GM10847 (cell line): ENCODE data around the gene ACSS2.

Experiments
- POLR2A ChIP-seq: IDR thresholded peaks from 2 replicates; pipeline ENCODE4 v1.6.1; 2011; ENCODE audit not compliant: insufficient read length; ENCODE audit errors: extremely low read depth

ACSS2 gene

GRCh38 chr20:34876406-34877282 lies at the start of gene ACSS2:
ACSS2 (plus strand) TSS chr20:34876612; CDS start chr20:34876646, 34 bp downstream.
- TF ChIP-seq POLR2A = peak; percentile 20

- TF ChIP-seq POLR2A = no peak
Measured at GRCh38 chr20:34829191-34829590, 47.2 kb upstream of the ACSS2 start.

DNA sequence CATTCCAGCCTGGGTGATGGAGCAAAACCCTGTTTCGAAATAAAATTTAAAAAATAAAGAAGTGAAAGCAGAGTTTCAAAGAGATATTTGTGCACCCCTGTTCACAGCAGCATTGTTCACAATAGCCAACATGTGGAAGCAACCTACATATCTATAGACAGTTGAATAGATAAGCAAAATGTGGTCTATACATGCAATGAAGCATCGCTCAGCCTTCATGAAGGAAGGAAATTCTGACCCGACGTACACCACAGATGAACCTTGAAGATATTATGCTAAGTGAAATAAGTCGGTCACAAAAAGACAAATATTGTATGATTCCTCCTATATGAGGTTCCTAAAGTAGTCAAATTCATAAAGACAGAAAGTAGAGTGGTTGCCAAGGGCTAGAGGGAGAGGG lies 44.5 kb upstream of the ACSS2 start:
- no peak for TF ChIP-seq POLR2A

- no peak for TF ChIP-seq POLR2A
Measured at GRCh38 chr20:34834459-34834893, 41.9 kb upstream of the ACSS2 start.

- TF ChIP-seq POLR2A = no peak
Measured at GRCh38 chr20:34842143-34842542, 34.3 kb upstream of the ACSS2 start.

DNA sequence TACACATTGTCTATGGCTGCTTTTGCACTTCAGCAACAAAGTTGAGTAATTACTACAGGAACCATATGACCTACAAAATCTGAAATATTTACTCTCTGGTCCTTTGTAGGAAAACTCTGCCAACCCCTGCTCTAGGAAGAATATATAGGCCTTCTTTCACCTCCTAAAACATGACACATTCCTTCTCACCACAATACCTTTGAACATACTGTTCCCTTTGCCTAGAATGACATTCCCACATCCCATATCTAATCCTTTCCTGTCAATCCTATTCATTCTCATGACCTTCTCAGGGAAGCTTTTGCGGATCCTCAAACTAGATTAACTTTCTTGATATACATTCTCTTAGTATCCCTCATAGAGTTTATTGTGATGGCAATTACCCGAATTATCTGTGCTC lies 33.0 kb upstream of the ACSS2 start:
- TF ChIP-seq POLR2A = no peak

GRCh38 chr20:34848597-34848996 lies 27.8 kb upstream of the ACSS2 start:
- no peak for TF ChIP-seq POLR2A

- no peak for TF ChIP-seq POLR2A
Measured at GRCh38 chr20:34849778-34850177, 26.6 kb upstream of the ACSS2 start.

DNA sequence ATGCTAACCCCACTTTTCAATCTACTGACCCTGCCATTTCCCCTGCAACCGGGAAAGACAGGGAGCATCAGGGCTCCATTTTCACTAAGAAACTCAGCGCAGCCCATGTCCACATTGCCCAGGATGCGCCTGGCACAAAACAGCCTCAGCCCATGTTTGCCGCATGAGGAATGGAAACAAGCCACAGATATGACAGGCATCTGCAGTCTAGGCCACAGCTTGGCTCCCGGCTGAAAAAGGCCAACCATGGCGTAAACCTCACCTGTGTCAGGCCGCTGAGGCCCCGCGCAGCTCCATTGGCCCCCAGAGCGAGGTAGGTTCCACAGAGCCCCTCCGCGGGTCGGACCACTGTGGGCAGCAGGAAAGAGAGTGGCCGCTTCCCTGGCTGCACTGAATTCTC lies 25.4 kb upstream of the ACSS2 start:
- TF ChIP-seq POLR2A = no peak

- TF ChIP-seq POLR2A = no peak
Measured at GRCh38 chr20:34852298-34852697, 24.1 kb upstream of the ACSS2 start.

GRCh38 chr20:34859367-34859766 lies 17.0 kb upstream of the ACSS2 start:
- no peak for TF ChIP-seq POLR2A

DNA sequence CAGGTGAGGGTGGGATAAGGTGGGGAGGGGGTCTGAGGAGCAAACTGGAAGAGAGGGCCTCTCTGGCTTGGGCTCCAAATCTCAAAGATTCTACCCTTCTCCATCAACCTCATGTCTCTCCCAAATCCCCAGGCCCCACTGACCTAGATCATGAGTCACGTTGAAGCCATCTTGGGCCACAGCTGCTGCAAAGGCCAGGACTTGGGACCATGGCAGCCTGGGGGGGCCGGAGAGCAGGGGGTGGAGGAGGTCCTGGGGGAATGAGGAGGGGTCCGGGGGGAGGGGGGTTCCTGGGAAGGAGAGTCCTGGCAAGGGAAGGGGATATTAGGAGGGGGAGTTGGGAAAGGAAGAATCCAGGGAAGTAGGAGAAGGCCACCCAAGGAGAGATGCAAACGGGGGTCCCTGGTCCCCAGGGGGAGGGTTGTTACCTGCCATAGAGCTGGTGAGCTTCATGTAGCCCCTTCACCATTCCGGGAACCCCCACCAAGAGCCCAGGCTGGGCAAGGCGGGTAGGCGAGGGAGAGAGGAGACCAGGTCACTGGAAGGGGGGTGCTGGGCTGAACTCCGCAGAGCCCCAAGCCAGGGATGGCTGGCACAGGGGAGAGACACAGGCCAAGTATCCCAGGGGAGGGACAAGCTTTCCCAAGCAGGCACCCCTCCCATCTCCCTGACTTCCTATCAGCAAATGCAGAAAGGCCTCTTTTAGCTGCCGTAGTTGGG lies 16.4 kb upstream of the ACSS2 start:
- no peak for TF ChIP-seq POLR2A

- no peak for TF ChIP-seq POLR2A
Measured at GRCh38 chr20:34861386-34862084, 14.9 kb upstream of the ACSS2 start.

DNA sequence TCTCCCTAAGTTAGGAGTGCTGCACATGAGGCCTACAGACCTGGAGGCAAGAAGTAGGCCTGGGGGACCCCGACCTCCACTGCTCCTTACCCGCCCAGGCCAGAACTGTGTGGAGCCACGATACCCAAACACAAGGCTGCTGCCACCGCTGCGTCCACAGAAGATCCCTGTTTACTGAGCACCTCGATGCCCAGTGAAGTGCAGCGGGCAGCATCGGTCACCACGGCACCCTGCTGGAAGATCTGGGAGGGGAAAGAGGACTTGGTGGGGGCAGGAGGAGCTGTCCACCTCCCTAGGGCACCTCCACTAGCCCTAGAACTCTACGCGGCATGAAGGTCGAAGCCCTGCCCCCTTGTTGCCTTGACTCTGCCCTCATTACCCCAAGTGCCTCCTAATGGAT lies 13.7 kb upstream of the ACSS2 start:
- TF ChIP-seq POLR2A = no peak

GRCh38 chr20:34863421-34863965 lies 12.9 kb upstream of the ACSS2 start:
- no peak for TF ChIP-seq POLR2A

GRCh38 chr20:34864216-34864615 lies 12.2 kb upstream of the ACSS2 start:
- no peak for TF ChIP-seq POLR2A

GRCh38 chr20:34871320-34871926 lies 5.0 kb upstream of the ACSS2 start:
- TF ChIP-seq POLR2A = no peak
